Astrocyte (in vitro differentiated cells and primary cell): ENCODE results near the gene CDC40.

ENCODE experiments used
- CTCF ChIP-seq: IDR thresholded peaks from 2 replicates; pipeline ENCODE4 v1.5.1; 2011; ENCODE audit warnings: low read depth, mild to moderate bottlenecking, inconsistent platforms, low read length, moderate library complexity; ENCODE audit not compliant: insufficient read depth
- EZH2 ChIP-seq: IDR thresholded peaks from 2 replicates; pipeline ENCODE4 v1.6.1; 2012; ENCODE audit warnings: mild to moderate bottlenecking, low read length, inconsistent platforms; ENCODE audit not compliant: insufficient read depth

DNA sequence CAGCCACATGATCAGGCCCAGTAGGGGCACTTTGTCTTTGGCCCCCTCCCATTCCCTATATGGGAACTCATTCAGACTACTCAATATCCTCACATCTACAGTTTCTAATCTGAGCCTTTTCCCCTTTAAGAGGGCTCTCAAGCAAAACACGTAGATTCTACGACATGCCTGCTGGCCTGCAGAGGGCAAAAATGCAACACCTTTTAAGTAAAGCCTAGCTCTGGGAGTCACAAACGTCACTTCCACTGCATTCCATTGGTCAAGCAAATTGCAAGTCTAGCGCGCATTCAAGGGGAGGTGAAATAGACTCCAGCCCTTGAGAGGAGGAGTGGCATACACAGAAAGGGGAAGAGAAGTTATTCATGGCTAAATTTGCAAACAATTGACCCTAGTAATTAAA, 70.6 kb downstream of the CDC40 start:
- TF ChIP-seq CTCF (no peak), EZH2 (no peak)
